Measurements from ENCODE around the gene TARS1. TPM values are rescaled to one million over a fixed set of nuclear protein-coding genes. Genes with fewer than 3 reads are reported as not detected.

TARS1 gene
- total and polyA plus RNA-seq, 10 of the 15 experiments (the other 5 are each of a cell fraction or from before 2014, with no cell fraction given): 163 to 350 (median 228) TPM

GRCh38 chr5:33415811-33416354 lies 24.9 kb upstream of the TARS1 start:
- ChIA-PET RAD21 (ENCODE audit: unreplicated experiment) (no interaction called here), POLR2A (no interaction called here), SMC1A (ENCODE audit: uncharacterized antibody, unreplicated experiment) (no interaction called here), CTCF (no interaction called here)
- Histone ChIP-seq H3K27ac (ENCODE audit: control insufficient read depth, insufficient read depth) (no peak overlapping the region), H3K79me2 (ENCODE audit: control insufficient read depth, insufficient read depth, low read length) (no peaks in the 10 kb centered on the region), H3K4me1 (ENCODE audit: control insufficient read depth, insufficient read depth, low read length) (no peaks in the 10 kb centered on the region), H2AFZ (ENCODE audit: control insufficient read depth, low read depth, low read length) (no peak overlapping the region), H3K4me3 (no peak overlapping the region), H3K4me2 (ENCODE audit: control insufficient read depth, insufficient read depth) (no peak overlapping the region), H3K9me3 (replicated peaks; ENCODE audit: control insufficient read depth, insufficient read depth, low read length) (no peaks in the 10 kb centered on the region), H3K36me3 (ENCODE audit: control insufficient read depth in 2 of 2, insufficient read depth in 2 of 2, low read length in 1 of 2) (no peaks in the 10 kb centered on the region), H4K20me1 (ENCODE audit: control insufficient read depth, insufficient read depth) (no peaks in the 10 kb centered on the region), H3K9ac (ENCODE audit: control insufficient read depth, insufficient read depth, low read length) (no peak overlapping the region), H3K27me3 (replicated peaks in 1 of 2; ENCODE audit: control insufficient read depth in 2 of 2, insufficient read depth in 2 of 2, low read length in 1 of 2) (no peaks in the 10 kb centered on the region; a peak in 1 of 4 replicates)
- TF ChIP-seq GABPA (IDR thresholded peaks at IDR 0.05; ENCODE audit: low read depth) (no peak), ZNF592 (IDR thresholded peaks at IDR 0.05) (no peak), ZNF217 (IDR thresholded peaks at IDR 0.05) (no peak)
- no peak for DNase-seq (ENCODE audit: low read depth, low spot score)
- ATAC-seq: no peak
- WGBS (ENCODE audit: insufficient coverage, insufficient replicate concordance, low lambda C conversion rate, missing lambda C conversion rate): 54% methylated on average over 4 of the region's 4 CpGs
- in situ Hi-C loops (cut with MboI) (loop anchor here (10.0 kb wide), 1 partner anchor 701 kb away; the partner anchor contains the start of gene NPR3), intact Hi-C loops (cut with micrococcal nuclease; ENCODE audit: unreplicated experiment) (no loop called here)
- no peak for FAIRE-seq
- BruUV-seq (replicated peaks): no TSS peak
